Natural killer cell treated with Interleukin-12 subunit alpha and Interleukin-12 subunit beta and Interleukin-15 and Interleukin-18, amount 100 ng/mL, for 72 hours (primary cell): Measurements from ENCODE around the gene ATP1B2. TPM values are rescaled to one million over a fixed set of nuclear protein-coding genes. Genes with fewer than 3 reads are reported as not detected.
"Not testable (repeated sequence)": the region's sequence is repeated elsewhere in the genome, so short reads cannot be mapped to it uniquely, and the experiment has no call there.

Source experiments
- ATAC-seq, 2 donors: fragments of 150-1000 bp; cut with Tn5 transposase in 1 of 2; sonication (Bioruptor Pico), chemical (Tn5 transposase) in 1 of 2; 2 replicates each; pipeline ENCODE4 v1.10.0; 2021
- DNase-seq: peaks from one replicate; pipeline ENCODE4 v3.0.0; 2022; ENCODE audit warnings: low spot score
- H3K27ac Mint-ChIP-seq, 2 donors: 1 replicate in 1 of 2; 2 replicates in 1 of 2; pipeline ENCODE4 v1.8.0; 2022; ENCODE audit warnings: mixed read lengths in 2 of 2, mild to moderate bottlenecking in 1 of 2, moderate library complexity in 1 of 2
- H3K27me3 Mint-ChIP-seq, 2 donors: 1 replicate in 1 of 2; 2 replicates in 1 of 2; pipeline ENCODE4 v1.8.0; 2022; ENCODE audit warnings: mixed read lengths in 2 of 2
- H3K36me3 Mint-ChIP-seq: one replicate; pipeline ENCODE4 v1.8.0; 2022; ENCODE audit warnings: mixed read lengths
- H3K4me1 Mint-ChIP-seq, 2 donors: 1 replicate in 1 of 2; 2 replicates in 1 of 2; pipeline ENCODE4 v1.8.0; 2022; ENCODE audit warnings: low read depth in 2 of 2, mixed read lengths in 2 of 2, mild to moderate bottlenecking in 1 of 2
- H3K4me3 Mint-ChIP-seq: one replicate; pipeline ENCODE4 v1.8.0; 2022; ENCODE audit warnings: mixed read lengths
- H3K9me3 Mint-ChIP-seq: 2 replicates; pipeline ENCODE4 v1.8.0; 2022; ENCODE audit warnings: mixed read lengths
- total RNA-seq, 2 donors: library from RNA; stranded (reverse); gene quantifications; one replicate each; pipeline ENCODE4 v1.2.3, GENCODE V29; 2022

Gene ATP1B2
- under 1 TPM in 1 of 2 donors, not detected in 1; 0.25 TPM for total RNA-seq

- H3K4me1 Mint-ChIP-seq = peaks cover 15 to 16% of the 10 kb centered on the region in 2 donors
- peak; percentile 88 to 90 for ATAC-seq
- H3K27ac Mint-ChIP-seq = peak within 1 kb of the TSS in 1 of 2 donors; percentile 63
- DNase-seq = peak; percentile 66
- no peaks in the 10 kb centered on the region for H3K36me3 Mint-ChIP-seq
- no peaks in the 10 kb centered on the region for H3K9me3 Mint-ChIP-seq
- H3K27me3 Mint-ChIP-seq = peaks cover 27 to 36% of the 10 kb centered on the region in 2 donors
- H3K4me3 Mint-ChIP-seq = peak within 1 kb of the TSS; percentile 90
Observed at GRCh38 chr17:7650509-7651096, at the start of gene ATP1B2. ATP1B2 (plus strand) TSS chr17:7650926; CDS start chr17:7651519, 593 bp downstream.

- DNase-seq (no peak), ATAC-seq (no peak)
- no peak overlapping the region for H3K4me3 Mint-ChIP-seq
Observed at GRCh38 chr17:7606280-7606679, 44.4 kb upstream of the ATP1B2 start.

GRCh38 chr17:7610641-7611040 is 40.1 kb upstream of the ATP1B2 start:
- H3K27me3 Mint-ChIP-seq = no peaks in the 10 kb centered on the region
- no peak overlapping the region for H3K4me3 Mint-ChIP-seq
- H3K9me3 Mint-ChIP-seq = no peaks in the 10 kb centered on the region
- DNase-seq (no peak), ATAC-seq (no peak)
- H3K27ac Mint-ChIP-seq = no peak overlapping the region
- peaks cover 4% of the 10 kb centered on the region for H3K36me3 Mint-ChIP-seq
- peaks cover 29 to 40% of the 10 kb centered on the region in 2 donors for H3K4me1 Mint-ChIP-seq

More at GRCh38 chr17:7606280-7606679, 44.4 kb upstream of the ATP1B2 start:
- H3K4me1 Mint-ChIP-seq = peaks cover 9 to 15% of the 10 kb centered on the region in 2 donors
- no peaks in the 10 kb centered on the region for H3K27me3 Mint-ChIP-seq
- no peak overlapping the region for H3K27ac Mint-ChIP-seq
- H3K36me3 Mint-ChIP-seq = peaks cover 21% of the 10 kb centered on the region
- H3K9me3 Mint-ChIP-seq = no peaks in the 10 kb centered on the region

GRCh38 chr17:7611635-7612293 is 39.0 kb upstream of the ATP1B2 start:
- Mint-ChIP-seq H3K9me3 (no peaks in the 10 kb centered on the region), H3K27ac (peak overlapping the region in 1 of 2 donors; percentile 19), H3K4me3 (peak overlapping the region; percentile 95), H3K36me3 (peaks cover 4% of the 10 kb centered on the region), H3K27me3 (no peaks in the 10 kb centered on the region), H3K4me1 (peaks cover 29 to 35% of the 10 kb centered on the region in 2 donors)
- DNase-seq (no peak), ATAC-seq (no peak)

GRCh38 chr17:7612294-7612640 is 38.5 kb upstream of the ATP1B2 start:
- Mint-ChIP-seq H3K36me3 (peaks cover 4% of the 10 kb centered on the region), H3K27me3 (no peaks in the 10 kb centered on the region), H3K4me1 (peaks cover 29 to 35% of the 10 kb centered on the region in 2 donors), H3K9me3 (no peaks in the 10 kb centered on the region), H3K27ac (peak overlapping the region in 1 of 2 donors; percentile 19), H3K4me3 (peak overlapping the region; percentile 95)
- no peak for ATAC-seq
- no peak for DNase-seq

- Mint-ChIP-seq H3K27ac (peak overlapping the region; percentile 89 to 92), H3K9me3 (no peaks in the 10 kb centered on the region), H3K36me3 (peaks cover 4% of the 10 kb centered on the region), H3K4me3 (peak overlapping the region; percentile 95), H3K4me1 (peaks cover 29 to 35% of the 10 kb centered on the region in 2 donors), H3K27me3 (no peaks in the 10 kb centered on the region)
- ATAC-seq (no peak), DNase-seq (no peak)
Observed at GRCh38 chr17:7613769-7614424, 36.8 kb upstream of the ATP1B2 start.

GRCh38 chr17:7614425-7615264 is 36.1 kb upstream of the ATP1B2 start, which contains the start of gene FXR2:
FXR2 (minus strand) TSS chr17:7614897; CDS start chr17:7614532, 365 bp downstream.
- Mint-ChIP-seq H3K4me3 (peak within 1 kb of the TSS; percentile 95), H3K27me3 (no peaks in the 10 kb centered on the region), H3K4me1 (peaks cover 29 to 31% of the 10 kb centered on the region in 2 donors), H3K36me3 (peaks cover 4% of the 10 kb centered on the region), H3K27ac (peak within 1 kb of the TSS; percentile 89 to 92), H3K9me3 (no peaks in the 10 kb centered on the region)
- ATAC-seq = peak; percentile 97 to 98
- DNase-seq = peak; percentile 99

- Mint-ChIP-seq H3K27ac (peak overlapping the region; percentile 72 to 74), H3K9me3 (no peaks in the 10 kb centered on the region), H3K27me3 (no peaks in the 10 kb centered on the region), H3K36me3 (peaks cover 4% of the 10 kb centered on the region), H3K4me3 (peak overlapping the region; percentile 77), H3K4me1 (peaks cover 28 to 31% of the 10 kb centered on the region in 2 donors)
- ATAC-seq = no peak
- DNase-seq = no peak
Observed at GRCh38 chr17:7615265-7615747, 35.4 kb upstream of the ATP1B2 start.

GRCh38 chr17:7618608-7619007 is 32.1 kb upstream of the ATP1B2 start:
- Mint-ChIP-seq H3K9me3 (no peaks in the 10 kb centered on the region), H3K4me1 (peaks cover 4% of the 10 kb centered on the region in 2 donors), H3K27ac (no peak overlapping the region), H3K27me3 (no peaks in the 10 kb centered on the region), H3K4me3 (no peak overlapping the region), H3K36me3 (no peaks in the 10 kb centered on the region)
- ATAC-seq (no peak), DNase-seq (no peak)

- Mint-ChIP-seq H3K27me3 (no peaks in the 10 kb centered on the region), H3K36me3 (no peaks in the 10 kb centered on the region), H3K4me3 (no peak overlapping the region), H3K9me3 (no peaks in the 10 kb centered on the region), H3K27ac (no peak overlapping the region), H3K4me1 (no peaks in the 10 kb centered on the region)
- ATAC-seq = no peak
- no peak for DNase-seq
Observed at GRCh38 chr17:7620835-7621234, 29.9 kb upstream of the ATP1B2 start.

- peaks cover 7 to 10% of the 10 kb centered on the region in 2 donors for H3K4me1 Mint-ChIP-seq
- no peak overlapping the region for H3K4me3 Mint-ChIP-seq
Observed at GRCh38 chr17:7623661-7624060, 27.1 kb upstream of the ATP1B2 start.

GRCh38 chr17:7625749-7626148 is 25.0 kb upstream of the ATP1B2 start:
- H3K4me3 Mint-ChIP-seq, H3K27me3 Mint-ChIP-seq, ATAC-seq, H3K27ac Mint-ChIP-seq, H3K36me3 Mint-ChIP-seq, DNase-seq, H3K9me3 Mint-ChIP-seq: not testable (repeated sequence)
- peaks cover 7 to 10% of the 10 kb centered on the region in 2 donors for H3K4me1 Mint-ChIP-seq

More at GRCh38 chr17:7623661-7624060, 27.1 kb upstream of the ATP1B2 start:
- Mint-ChIP-seq H3K9me3 (no peaks in the 10 kb centered on the region), H3K36me3 (no peaks in the 10 kb centered on the region), H3K27me3 (no peaks in the 10 kb centered on the region), H3K27ac (no peak overlapping the region)
- no peak for ATAC-seq
- no peak for DNase-seq

- ATAC-seq (no peak), DNase-seq (no peak)
- peaks cover 7 to 10% of the 10 kb centered on the region in 2 donors for H3K4me1 Mint-ChIP-seq
- no peaks in the 10 kb centered on the region for H3K9me3 Mint-ChIP-seq
- peak overlapping the region in 1 of 2 donors; percentile 86 for H3K27ac Mint-ChIP-seq
- H3K27me3 Mint-ChIP-seq = no peaks in the 10 kb centered on the region
- no peaks in the 10 kb centered on the region for H3K36me3 Mint-ChIP-seq
- H3K4me3 Mint-ChIP-seq = peak overlapping the region; percentile 90
Observed at GRCh38 chr17:7626307-7626706, 24.4 kb upstream of the ATP1B2 start.
